GM19468 (cell line): ENCODE data around the gene FNDC3A.

ENCODE experiments used
- ATAC-seq: cut with Tn5 transposase; IDR thresholded peaks from one replicate; pipeline ENCODE4 v1.9.1; 2021; ENCODE audit warnings: mild to moderate bottlenecking, moderate library complexity, moderate number of reproducible peaks; ENCODE audit not compliant: unreplicated experiment; ENCODE audit errors: extremely low read depth

The FNDC3A gene

GRCh38 chr13:49241296-49241695 is 265.6 kb downstream of the FNDC3A start:
- no peak for ATAC-seq

DNA sequence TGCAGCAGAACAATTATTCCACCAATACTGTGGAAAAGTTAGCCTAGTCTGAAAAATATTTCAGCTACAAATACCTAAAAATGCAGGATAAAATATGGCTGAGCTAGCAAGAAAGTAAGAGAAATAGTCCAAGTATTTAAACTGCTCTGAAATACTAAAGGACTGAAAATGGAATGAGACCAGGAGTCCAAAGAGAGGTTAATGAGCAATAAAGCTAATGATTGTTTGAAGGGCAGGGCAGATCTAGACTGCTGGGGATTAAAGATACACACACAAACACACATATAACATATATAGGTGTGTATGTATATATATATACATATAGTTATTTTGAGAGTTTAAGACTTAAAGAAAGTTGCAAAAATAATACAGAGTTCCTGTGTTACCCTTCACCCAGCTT is 269.4 kb downstream of the FNDC3A start:
- no peak for ATAC-seq

- ATAC-seq: no peak
Observed at GRCh38 chr13:49246850-49247642, 271.3 kb downstream of the FNDC3A start.

- ATAC-seq: no peak
Observed at GRCh38 chr13:49247643-49248621, 272.2 kb downstream of the FNDC3A start, which contains the start of gene CDADC1. TSS of gene CDADC1 (plus strand) at chr13:49247925. CDS start at chr13:49248038, 113 bp downstream.

- ATAC-seq: no peak
Observed at GRCh38 chr13:49248622-49249002, 272.9 kb downstream of the FNDC3A start.

GRCh38 chr13:49251326-49251725 is 275.6 kb downstream of the FNDC3A start:
- no peak for ATAC-seq

DNA sequence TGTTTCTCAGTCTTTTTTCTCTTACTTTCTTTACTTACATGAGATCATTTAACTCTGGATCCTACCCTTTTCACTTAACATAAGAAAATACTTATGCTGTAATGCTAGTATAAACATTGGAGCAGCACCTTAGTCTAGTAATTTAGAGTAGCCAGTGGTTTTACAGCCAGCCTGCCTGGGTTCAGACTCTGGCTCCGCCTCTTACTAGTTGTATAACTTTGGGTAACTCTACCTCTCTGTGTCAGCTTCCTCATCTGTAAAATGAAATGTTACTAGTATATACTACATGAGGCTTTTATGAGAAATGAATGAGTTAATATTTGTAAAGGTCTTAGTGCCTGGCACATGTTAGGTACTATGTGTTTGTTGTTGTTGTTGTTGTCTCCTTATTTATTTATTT is 277.6 kb downstream of the FNDC3A start:
- no peak for ATAC-seq

GRCh38 chr13:49254007-49254406 is 278.3 kb downstream of the FNDC3A start:
- no peak for ATAC-seq

DNA sequence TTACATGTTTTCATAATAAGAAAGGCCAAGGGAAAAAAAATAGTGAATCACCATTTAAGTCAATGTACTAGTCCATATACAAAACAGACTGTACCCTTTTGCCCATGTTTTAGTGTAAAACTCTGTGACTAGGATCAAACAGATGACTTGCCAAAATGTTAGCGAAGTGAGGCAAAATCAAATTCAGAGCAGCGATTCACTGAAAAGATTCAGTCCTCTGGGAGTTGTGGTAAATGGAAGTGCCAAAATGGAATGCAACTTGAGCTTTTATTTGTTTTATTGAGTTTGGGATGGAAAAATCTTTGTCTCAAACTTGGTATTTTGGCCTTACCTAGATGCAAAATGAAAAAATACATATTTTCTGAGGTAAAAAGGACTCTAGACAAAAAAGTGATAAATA is 281.1 kb downstream of the FNDC3A start:
- ATAC-seq: no peak

DNA sequence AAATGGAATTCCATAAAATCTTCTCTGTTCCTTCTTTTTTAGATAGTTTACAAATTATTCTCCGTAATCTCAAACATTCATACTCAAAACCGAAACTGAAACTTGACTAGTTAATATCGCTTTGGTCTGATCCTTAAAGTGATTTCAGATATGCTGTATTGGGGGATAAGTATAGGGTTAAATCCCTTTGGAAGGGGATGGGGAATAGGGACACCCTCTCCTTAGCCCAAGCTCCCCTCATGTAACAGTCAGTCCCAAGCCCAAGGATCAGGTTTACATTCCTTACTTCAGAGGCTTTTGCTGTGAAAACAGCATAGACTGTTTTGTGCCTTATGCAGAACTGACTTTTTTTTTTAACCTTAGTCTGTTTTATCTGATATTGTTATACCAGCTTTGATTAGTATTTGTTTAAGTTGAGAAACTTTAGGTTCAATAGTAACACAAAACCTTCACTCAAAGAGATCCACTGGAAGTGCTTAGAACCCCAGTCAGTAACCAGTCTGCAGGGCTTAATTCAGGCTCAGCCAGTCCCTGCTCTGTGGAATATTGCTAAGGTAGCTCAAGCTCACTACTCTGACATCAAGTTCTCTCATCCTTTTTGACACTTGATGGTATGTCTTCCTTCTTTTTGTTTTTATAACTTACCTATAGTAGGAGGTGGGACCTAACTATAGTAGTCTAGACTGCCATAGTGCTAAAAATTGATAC is 282.5 kb downstream of the FNDC3A start:
- ATAC-seq: no peak
